KOPT-K1 (cell line): ENCODE measurements around the gene COL8A2.

Experiments
- H3K27ac ChIP-seq: fragments of 200-600 bp; sonication (generic); 2 replicates; pipeline ENCODE4 v1.5.1; 2016; ENCODE audit warnings: antibody characterized with exemption, mild to moderate bottlenecking, low read depth, low read length; ENCODE audit not compliant: poor library complexity, severe bottlenecking
- H3K36me3 ChIP-seq: fragments of 200-600 bp; sonication (generic); 2 replicates; pipeline ENCODE4 v1.5.1; 2017; ENCODE audit warnings: antibody characterized with exemption, mild to moderate bottlenecking, low read length, moderate library complexity; ENCODE audit not compliant: insufficient read depth
- H3K9me3 ChIP-seq: fragments of 200-600 bp; sonication (generic); 2 replicates; pipeline ENCODE4 v1.5.1; 2017; ENCODE audit warnings: antibody characterized with exemption, low read length, mild to moderate bottlenecking; ENCODE audit not compliant: insufficient read depth, poor library complexity, severe bottlenecking

The COL8A2 gene

GRCh38 chr1:36055706-36056105, 69.3 kb downstream of the COL8A2 start:
- Histone ChIP-seq H3K27ac (no peak overlapping the region), H3K9me3 (no peaks in the 10 kb centered on the region), H3K36me3 (peaks cover 31% of the 10 kb centered on the region)

GRCh38 chr1:36053978-36054377, 71.0 kb downstream of the COL8A2 start:
- Histone ChIP-seq H3K36me3 (peaks cover 35% of the 10 kb centered on the region), H3K9me3 (no peaks in the 10 kb centered on the region), H3K27ac (no peak overlapping the region)

- no peak overlapping the region for H3K27ac ChIP-seq
- no peaks in the 10 kb centered on the region for H3K9me3 ChIP-seq
- H3K36me3 ChIP-seq = peaks cover 52% of the 10 kb centered on the region
Observed at GRCh38 chr1:36051821-36052220, 73.2 kb downstream of the COL8A2 start.
